Stomach smooth muscle (tissue), 2 donors: ENCODE results near the gene RPS25.
"Not testable (repeated sequence)": the region's sequence is repeated elsewhere in the genome, so short reads cannot be mapped to it uniquely, and the experiment has no call there.

ENCODE experiments used
- H3K27ac ChIP-seq: one replicate; pipeline ENCODE4 v1.7.0; 2013; ENCODE audit warnings: mild to moderate bottlenecking, low read length, inconsistent platforms
- H3K27me3 ChIP-seq, 2 donors: one replicate each; pipeline ENCODE4 v1.7.0; 2013; ENCODE audit warnings: low read length in 2 of 2; ENCODE audit not compliant: insufficient read depth in 2 of 2, control insufficient read depth in 1 of 2
- H3K36me3 ChIP-seq, 2 donors: one replicate each; pipeline ENCODE4 v1.7.0; 2013; ENCODE audit warnings: low read length in 2 of 2; ENCODE audit not compliant: control insufficient read depth in 2 of 2, insufficient read depth in 2 of 2
- H3K4me1 ChIP-seq: one replicate; pipeline ENCODE4 v1.7.0; 2013; ENCODE audit warnings: low read length; ENCODE audit not compliant: control insufficient read depth, insufficient read depth
- H3K4me3 ChIP-seq, 2 donors: one replicate each; pipeline ENCODE4 v1.7.0; 2013; ENCODE audit warnings: low read length in 2 of 2
- H3K9ac ChIP-seq, 2 donors: one replicate each; pipeline ENCODE4 v1.7.0; 2013; ENCODE audit warnings: low read length in 2 of 2, mild to moderate bottlenecking in 1 of 2
- H3K9me3 ChIP-seq, 2 donors: one replicate each; pipeline ENCODE4 v1.7.0; 2013; ENCODE audit warnings: low read length in 2 of 2; ENCODE audit not compliant: control insufficient read depth in 2 of 2
- donor health status: healthy.
- donor health status: Pancreatic carcinoma.

The RPS25 gene

DNA sequence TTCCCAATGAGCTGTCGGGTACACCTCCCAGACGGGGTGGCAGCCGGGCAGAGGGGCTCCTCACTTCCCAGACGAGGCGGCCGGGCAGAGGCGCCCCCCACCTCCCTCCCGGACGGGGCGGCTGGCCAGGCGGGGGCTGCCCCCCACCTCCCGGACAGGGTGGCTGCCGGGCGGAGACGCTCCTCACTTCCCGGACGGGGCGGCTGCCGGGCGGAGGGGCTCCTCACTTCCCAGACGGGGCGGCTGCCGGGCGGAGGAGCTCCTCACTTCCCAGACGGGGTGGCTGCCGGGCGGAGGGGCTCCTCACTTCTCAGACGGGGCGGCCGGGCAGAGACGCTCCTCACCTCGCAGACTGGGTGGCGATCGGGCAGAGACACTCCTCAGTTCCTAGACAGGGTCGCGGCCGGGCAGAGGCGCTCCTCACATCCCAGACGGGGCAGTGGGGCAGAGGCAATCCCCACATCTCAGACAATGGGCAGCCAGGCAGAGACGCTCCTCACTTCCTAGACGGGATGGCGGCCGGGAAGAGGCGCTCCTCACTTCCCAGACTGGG is 26.6 kb downstream of the RPS25 start:
- H3K27ac ChIP-seq, H3K9me3 ChIP-seq, H3K27me3 ChIP-seq, H3K4me3 ChIP-seq, H3K36me3 ChIP-seq, H3K9ac ChIP-seq, H3K4me1 ChIP-seq: not testable (repeated sequence)

DNA sequence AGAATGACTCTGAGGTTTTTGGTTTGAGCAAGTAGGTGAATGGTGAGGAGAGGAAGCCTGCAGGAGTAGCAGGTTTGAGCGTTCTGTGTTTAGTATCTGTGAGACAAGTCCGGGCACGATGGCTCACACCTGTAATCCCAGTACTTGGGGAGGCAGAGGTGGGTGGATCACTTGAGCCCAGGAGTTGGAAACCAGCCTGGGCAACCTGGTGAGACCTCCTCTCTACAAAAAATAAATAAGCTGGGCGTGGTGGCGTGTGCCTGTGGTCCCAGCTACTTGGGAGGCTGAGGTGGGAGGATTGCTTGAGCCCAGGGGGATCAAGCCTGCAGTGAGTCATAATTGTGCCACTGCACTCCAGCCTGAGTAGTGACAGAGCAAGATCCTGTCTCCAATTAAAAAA is 29.9 kb downstream of the RPS25 start:
- no peaks in the 10 kb centered on the region for H3K27me3 ChIP-seq
- H3K9me3 ChIP-seq = no peaks in the 10 kb centered on the region
- no peaks in the 10 kb centered on the region for H3K4me1 ChIP-seq
- H3K4me3 ChIP-seq = no peak overlapping the region
- no peak overlapping the region for H3K9ac ChIP-seq
- H3K36me3 ChIP-seq = no peaks in the 10 kb centered on the region
- H3K27ac ChIP-seq = no peak overlapping the region

DNA sequence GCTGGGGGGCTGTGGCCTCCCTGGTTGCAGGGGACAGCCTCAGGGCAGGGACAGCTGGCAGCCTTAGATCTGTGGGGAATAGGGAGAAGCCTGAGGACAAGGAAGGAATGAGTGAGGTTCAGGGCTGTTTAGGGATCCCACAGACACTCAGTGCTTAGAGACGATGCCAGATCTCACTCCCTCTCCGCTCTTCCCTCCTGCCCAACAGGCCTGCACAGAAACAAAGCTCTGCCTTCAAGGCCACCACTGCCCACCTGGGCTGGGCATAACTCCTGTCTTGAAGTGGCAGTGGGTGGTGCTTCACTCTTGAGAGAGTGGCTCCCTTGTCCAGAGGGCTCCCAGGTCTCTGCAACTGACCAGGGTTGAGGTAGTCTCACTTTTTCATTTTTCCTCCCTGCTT is 33.3 kb downstream of the RPS25 start:
- Histone ChIP-seq H3K27ac (no peak overlapping the region), H3K4me1 (no peaks in the 10 kb centered on the region), H3K27me3 (peaks cover 0 to 2% of the 10 kb centered on the region in 2 donors), H3K9ac (no peak overlapping the region), H3K36me3 (no peaks in the 10 kb centered on the region), H3K9me3 (no peaks in the 10 kb centered on the region), H3K4me3 (no peak overlapping the region)

DNA sequence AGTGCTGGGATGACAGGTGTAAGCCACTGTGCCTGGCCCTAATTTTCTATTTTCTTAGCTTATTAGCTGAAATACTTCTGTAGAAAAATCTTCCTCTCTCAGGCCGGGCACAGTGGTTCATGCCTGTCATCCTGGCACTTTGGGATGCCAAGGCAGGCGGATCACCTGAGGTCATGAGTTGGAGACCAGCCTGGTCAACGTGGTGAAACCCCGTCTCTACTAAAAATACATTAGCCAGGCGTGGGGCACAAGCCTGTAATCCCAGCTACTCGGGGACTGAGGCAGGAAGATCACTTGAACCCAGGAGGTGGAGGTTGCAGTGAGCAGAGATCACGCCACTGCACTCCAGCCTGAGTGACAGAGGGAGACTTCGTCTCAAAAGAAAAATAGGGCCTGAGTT is 33.8 kb downstream of the RPS25 start:
- H3K36me3 ChIP-seq, H3K9ac ChIP-seq, H3K27ac ChIP-seq, H3K4me3 ChIP-seq, H3K27me3 ChIP-seq, H3K9me3 ChIP-seq, H3K4me1 ChIP-seq: not testable (repeated sequence)

DNA sequence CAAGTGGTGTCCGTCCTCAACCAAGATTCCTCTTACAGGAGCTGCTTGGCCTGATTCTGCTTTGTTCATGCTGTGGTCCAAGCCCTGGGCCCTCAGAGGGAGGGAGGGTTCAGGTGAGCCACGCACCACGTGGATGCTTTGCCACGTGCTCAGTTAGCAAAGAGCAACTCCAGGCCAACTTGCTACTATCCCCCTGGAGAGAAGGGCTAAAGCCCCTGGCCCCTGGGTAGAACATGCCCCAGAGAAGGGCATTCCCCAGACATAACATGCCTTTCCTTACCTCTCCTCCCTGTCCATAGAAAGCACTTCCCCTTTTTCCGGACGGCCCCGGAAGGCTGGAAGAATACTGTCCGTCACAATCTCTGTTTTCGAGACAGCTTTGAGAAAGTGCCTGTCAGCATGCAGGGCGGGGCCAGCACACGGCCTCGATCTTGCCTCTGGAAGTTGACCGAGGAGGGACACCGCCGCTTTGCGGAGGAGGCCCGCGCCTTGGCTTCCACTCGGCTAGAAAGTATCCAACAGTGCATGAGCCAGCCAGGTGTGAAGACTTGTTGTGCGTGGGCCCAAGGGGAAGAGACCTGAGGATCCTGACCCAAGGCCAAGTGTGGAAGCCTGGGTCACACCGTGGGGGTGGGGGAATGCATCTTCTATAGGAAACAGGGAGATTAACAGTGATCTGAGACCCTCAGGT is 37.8 kb downstream of the RPS25 start:
- Histone ChIP-seq H3K9me3 (no peaks in the 10 kb centered on the region), H3K9ac (no peak overlapping the region), H3K4me1 (no peaks in the 10 kb centered on the region), H3K36me3 (no peaks in the 10 kb centered on the region), H3K27ac (no peak overlapping the region), H3K4me3 (peak overlapping the region in 1 of 2 donors; percentile 35), H3K27me3 (peaks cover 0 to 3% of the 10 kb centered on the region in 2 donors)

DNA sequence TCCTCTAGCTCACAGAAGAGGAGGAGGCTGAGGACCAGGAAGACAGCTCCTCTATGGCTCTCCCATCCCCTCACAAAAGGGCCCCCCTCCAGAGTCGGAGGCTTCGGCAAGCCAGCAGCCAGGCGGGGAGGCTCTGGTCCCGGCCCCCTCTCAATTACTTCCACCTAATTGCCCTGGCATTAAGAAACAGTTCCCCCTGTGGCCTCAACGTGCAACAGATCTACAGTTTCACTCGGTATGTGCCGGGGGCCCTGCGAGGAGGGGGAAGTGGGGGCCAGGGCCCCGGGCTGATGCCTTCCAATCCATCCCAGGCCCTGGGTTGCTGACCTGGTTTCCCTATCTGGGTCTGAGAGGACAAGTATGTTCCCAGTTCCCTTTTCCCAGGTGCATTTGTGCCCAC is 38.7 kb downstream of the RPS25 start:
- H3K36me3 ChIP-seq = no peaks in the 10 kb centered on the region
- H3K4me3 ChIP-seq = no peak overlapping the region
- peaks cover 0 to 3% of the 10 kb centered on the region in 2 donors for H3K27me3 ChIP-seq
- H3K9me3 ChIP-seq = no peaks in the 10 kb centered on the region
- no peaks in the 10 kb centered on the region for H3K4me1 ChIP-seq
- no peak overlapping the region for H3K27ac ChIP-seq
- no peak overlapping the region for H3K9ac ChIP-seq

DNA sequence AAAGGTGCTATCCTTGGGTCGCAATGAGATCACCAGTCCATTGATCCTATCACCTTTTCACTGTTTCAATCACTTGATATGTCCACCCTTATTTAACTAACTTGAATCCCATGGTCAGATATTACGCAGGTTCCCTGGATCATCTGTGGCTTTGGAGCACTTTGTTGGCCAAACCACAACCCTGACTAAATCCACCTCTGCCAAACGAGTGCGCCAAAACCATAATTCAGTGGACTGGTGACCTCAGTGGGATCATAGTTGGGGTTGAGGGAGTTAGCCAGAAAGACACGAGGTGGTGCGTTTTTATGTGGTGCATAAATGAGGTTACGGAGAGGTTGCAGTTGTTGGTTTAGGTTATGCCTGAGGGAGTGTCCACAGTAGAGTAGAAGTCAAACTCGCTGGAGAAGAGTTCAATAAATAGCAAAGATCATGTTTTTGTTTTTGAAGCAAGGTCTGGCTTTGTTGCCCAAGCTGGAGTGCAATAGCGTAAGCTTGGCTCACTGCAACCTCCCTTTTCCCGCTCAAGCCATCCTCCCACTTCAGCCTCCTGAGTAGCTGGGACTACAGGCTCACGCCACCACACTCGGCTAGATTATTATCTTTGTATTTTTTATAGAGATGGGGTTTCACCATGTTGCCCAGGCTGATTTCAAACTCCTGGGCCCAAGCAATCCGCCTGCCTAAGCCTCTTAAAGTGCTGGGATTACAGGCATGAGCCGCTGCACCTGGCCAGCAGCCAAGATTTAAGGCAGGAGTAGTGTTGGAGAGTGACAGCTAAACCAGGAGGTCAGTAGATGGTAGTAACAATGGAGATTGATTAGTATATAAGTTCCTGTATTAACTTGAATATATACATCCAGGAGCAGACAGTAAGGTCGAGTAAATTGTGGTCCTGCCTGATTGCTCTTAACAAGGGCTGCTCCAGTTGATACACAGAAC is 42.1 kb downstream of the RPS25 start:
- Histone ChIP-seq H3K27ac (no peak overlapping the region), H3K4me3 (no peak overlapping the region), H3K9ac (no peak overlapping the region), H3K4me1 (no peaks in the 10 kb centered on the region), H3K9me3 (no peaks in the 10 kb centered on the region), H3K36me3 (no peaks in the 10 kb centered on the region), H3K27me3 (peaks cover 3 to 11% of the 10 kb centered on the region in 2 donors)

DNA sequence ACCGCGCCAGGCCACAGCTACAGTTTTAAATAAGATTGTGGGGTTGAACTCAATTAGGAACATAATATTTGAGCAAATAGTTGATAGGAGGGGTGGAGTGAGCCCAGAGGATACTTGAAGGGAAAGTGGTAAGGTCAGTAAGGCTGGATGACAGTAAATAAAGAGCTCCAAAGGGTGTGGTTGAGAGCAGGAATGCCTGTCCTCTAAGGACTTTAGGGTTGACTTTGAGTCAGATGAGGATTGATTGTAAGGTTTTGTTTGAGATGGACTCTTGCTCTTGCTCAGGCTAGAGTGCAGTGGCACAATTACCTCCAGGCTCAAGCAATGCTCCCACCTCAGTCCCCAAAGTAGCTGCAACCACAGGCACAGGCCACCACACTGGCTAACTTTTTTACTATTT is 44.2 kb downstream of the RPS25 start:
- H3K4me3 ChIP-seq = no peak overlapping the region
- no peak overlapping the region for H3K27ac ChIP-seq
- no peaks in the 10 kb centered on the region for H3K9me3 ChIP-seq
- H3K4me1 ChIP-seq = no peaks in the 10 kb centered on the region
- peaks cover 2 to 11% of the 10 kb centered on the region in 2 donors for H3K27me3 ChIP-seq
- no peak overlapping the region for H3K9ac ChIP-seq
- H3K36me3 ChIP-seq = no peaks in the 10 kb centered on the region

DNA sequence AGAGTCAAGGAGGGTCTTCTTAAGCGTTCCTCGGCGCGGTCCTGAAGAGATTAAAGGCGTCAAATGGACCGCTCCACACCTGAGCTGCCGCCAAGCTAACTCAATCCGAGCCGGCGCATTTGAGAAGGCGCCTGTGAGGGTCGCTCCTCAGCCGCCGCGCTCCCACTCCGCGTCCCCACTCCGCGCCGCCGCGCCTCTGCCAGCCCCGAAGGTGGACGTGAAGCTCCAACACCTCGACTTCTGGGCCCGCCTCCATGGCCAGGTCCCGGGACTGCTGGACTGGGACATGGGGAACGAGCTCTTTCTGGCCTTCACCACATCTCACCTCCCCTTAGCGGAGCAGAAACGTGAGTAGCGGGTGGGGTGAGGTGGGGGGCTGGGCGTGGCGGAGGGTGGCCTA is 46.5 kb downstream of the RPS25 start, which contains the start of gene FOXR1:
TSS of gene FOXR1 (plus strand) at position 116 of the 400 bp plus-strand sequence. CDS start at position 287, 171 bp downstream.
- H3K27ac ChIP-seq = no peak within 1 kb of the TSS
- no peak within 1 kb of the TSS for H3K4me3 ChIP-seq
- no peaks in the 10 kb centered on the region for H3K36me3 ChIP-seq
- H3K27me3 ChIP-seq = peaks cover 2 to 11% of the 10 kb centered on the region in 2 donors
- no peak within 1 kb of the TSS for H3K9ac ChIP-seq
- no peaks in the 10 kb centered on the region for H3K9me3 ChIP-seq
- no peaks in the 10 kb centered on the region for H3K4me1 ChIP-seq

DNA sequence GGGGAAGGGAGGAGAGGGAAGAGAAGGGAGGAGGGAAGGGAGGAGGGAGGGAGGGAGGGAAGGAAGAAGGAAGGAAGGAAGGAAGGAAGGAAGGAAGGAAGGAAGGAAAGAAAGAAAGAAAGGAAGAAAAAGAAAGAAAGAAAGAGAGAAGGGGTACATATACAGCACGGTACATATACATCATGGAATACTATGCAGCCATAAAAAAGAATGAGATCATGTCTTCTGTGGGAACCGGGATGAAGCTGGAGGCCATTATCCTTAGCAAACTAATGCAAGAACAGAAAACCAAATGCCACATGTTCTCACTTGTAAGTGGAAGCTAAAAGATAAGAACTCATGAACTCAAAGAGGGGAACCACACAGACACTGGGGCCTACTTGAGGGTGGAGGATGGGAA is 48.6 kb downstream of the RPS25 start:
- not testable (repeated sequence) for H3K36me3 ChIP-seq, H3K4me1 ChIP-seq, H3K4me3 ChIP-seq, H3K9ac ChIP-seq, H3K27ac ChIP-seq, H3K9me3 ChIP-seq
- H3K27me3 ChIP-seq = peaks cover 0 to 11% of the 10 kb centered on the region in 2 donors
